IMR-90 (cell line): ENCODE measurements around the gene ZNF408.

ENCODE experiments used
- BHLHE40 ChIP-seq: fragments of 150-350 bp; IDR thresholded peaks from 2 replicates; pipeline ENCODE4 v1.6.1; 2016; ENCODE audit warnings: mild to moderate bottlenecking, low read depth, low read length
- CEBPB ChIP-seq: IDR thresholded peaks from 2 replicates; pipeline ENCODE4 v1.6.1; 2012; ENCODE audit warnings: low read depth, low read length, improper control_type of control experiment
- CHD1 ChIP-seq: IDR thresholded peaks from 2 replicates; pipeline ENCODE4 v1.6.1; 2012; ENCODE audit warnings: low read depth, low read length, improper control_type of control experiment
- CTCF ChIP-seq: conservative IDR thresholded peaks from 2 replicates; pipeline ENCODE4 v1.5.1; 2012; ENCODE audit warnings: mild to moderate bottlenecking, low read depth, low read length, improper control_type of control experiment
- ELK1 ChIP-seq: fragments of 150-350 bp; IDR thresholded peaks from 2 replicates; pipeline ENCODE4 v1.6.1; 2016; ENCODE audit warnings: low read depth, mild to moderate bottlenecking, low read length, moderate library complexity, borderline replicate concordance
- MAFK ChIP-seq: IDR thresholded peaks from 2 replicates; pipeline ENCODE4 v1.6.1; 2012; ENCODE audit warnings: low read depth, low read length, improper control_type of control experiment
- MAZ ChIP-seq: IDR thresholded peaks from 2 replicates; pipeline ENCODE4 v1.6.1; 2012; ENCODE audit warnings: low read depth, mild to moderate bottlenecking, low read length, improper control_type of control experiment, moderate library complexity, borderline replicate concordance
- MXI1 ChIP-seq: IDR thresholded peaks from 2 replicates; pipeline ENCODE4 v1.6.1; 2012; ENCODE audit warnings: low read depth, mild to moderate bottlenecking, low read length, moderate library complexity, borderline replicate concordance
- POLR2A ChIP-seq: IDR thresholded peaks from 2 replicates; pipeline ENCODE4 v1.6.1; 2012; ENCODE audit warnings: mild to moderate bottlenecking, low read depth, low read length
- RAD21 ChIP-seq: IDR thresholded peaks from 2 replicates; pipeline ENCODE4 v1.6.1; 2012; ENCODE audit warnings: low read length, improper control_type of control experiment
- RCOR1 ChIP-seq: IDR thresholded peaks from 2 replicates; pipeline ENCODE4 v1.6.1; 2012; ENCODE audit warnings: mild to moderate bottlenecking, low read length, improper control_type of control experiment; ENCODE audit not compliant: insufficient replicate concordance
- RFX5 ChIP-seq: IDR thresholded peaks from 2 replicates; pipeline ENCODE4 v1.8.0; 2012; ENCODE audit warnings: low read depth, mild to moderate bottlenecking, low read length, moderate library complexity
- SMC3 ChIP-seq: fragments of 150-350 bp; IDR thresholded peaks from 2 replicates; pipeline ENCODE4 v1.6.1; 2016; ENCODE audit warnings: low read depth, mild to moderate bottlenecking, antibody characterized with exemption, low read length, moderate library complexity
- USF2 ChIP-seq: fragments of 150-350 bp; IDR thresholded peaks from 2 replicates; pipeline ENCODE4 v1.6.1; 2017; ENCODE audit warnings: mild to moderate bottlenecking, antibody characterized with exemption, low read length, low read depth

GRCh38 chr11:46694072-46694471 is 6.8 kb upstream of the ZNF408 start:
- TF ChIP-seq CTCF (no peak), POLR2A (no peak), MAZ (no peak), RCOR1 (no peak), BHLHE40 (no peak), CHD1 (no peak), ELK1 (no peak), USF2 (no peak), RFX5 (no peak), MXI1 (no peak), SMC3 (no peak), RAD21 (no peak), MAFK (no peak), CEBPB (no peak)
